Sigmoid colon (tissue), 7 donors: ENCODE data around the gene NEUROD1. TPM values are rescaled to one million over a fixed set of nuclear protein-coding genes. Genes with fewer than 3 reads are reported as not detected.

Experiments
- DNase-seq: peaks from one replicate; pipeline ENCODE4 v3.0.0-alpha.2; 2019
- H3K27ac ChIP-seq, 4 donors: fragments of 200-600 bp; sonication (generic); one replicate each; pipeline ENCODE4 v1.5.1; 2016 to 2019; ENCODE audit warnings: mild to moderate bottlenecking in 1 of 4
- H3K27me3 ChIP-seq, 3 donors: fragments of 200-600 bp; sonication (generic); one replicate each; pipeline ENCODE4 v1.5.1; 2019; ENCODE audit warnings: mild to moderate bottlenecking in 1 of 3
- H3K36me3 ChIP-seq, 4 donors: fragments of 200-600 bp; sonication (generic); one replicate each; pipeline ENCODE4 v1.5.1; 2016 to 2019
- H3K4me1 ChIP-seq, 4 donors: fragments of 200-600 bp; sonication (generic); one replicate each; pipeline ENCODE4 v1.5.1; 2017 to 2019
- H3K4me3 ChIP-seq, 4 donors: fragments of 200-600 bp; sonication (generic); one replicate each; pipeline ENCODE4 v1.5.1; 2017 to 2019; ENCODE audit warnings: mild to moderate bottlenecking in 2 of 4, moderate library complexity in 1 of 4
- H3K9me3 ChIP-seq, 4 donors: fragments of 200-600 bp in 3 of 4; sonication (generic) in 3 of 4; one replicate each; pipeline versions ENCODE4 v1.5.1 to v1.6.1; 2013 to 2019
- EP300 ChIP-seq, 4 donors: sonication (generic); formaldehyde crosslinking; IDR thresholded peaks; one replicate each; pipeline ENCODE4 v1.6.1; 2017; ENCODE audit warnings: antibody characterized with exemption in 4 of 4
- POLR2A ChIP-seq, 2 donors: fragments of 450-650 bp; IDR thresholded peaks; one replicate each; pipeline ENCODE4 v1.6.1; 2016; ENCODE audit warnings: antibody characterized with exemption in 2 of 2, mild to moderate bottlenecking in 2 of 2, moderate library complexity in 2 of 2
- POLR2AphosphoS5 ChIP-seq, 4 donors: sonication (generic); formaldehyde crosslinking; IDR thresholded peaks; one replicate each; pipeline ENCODE4 v1.6.1; 2017; ENCODE audit warnings: antibody characterized with exemption in 4 of 4
- WGBS, 2 donors: extraction: QIAGEN DNeasy Blood & Tissue Kit; methylation state at CpG; one replicate each; pipeline ENCODE4 v1.1.7; 2013; 5-methylcytosine and 5-hydroxymethylcytosine counted together
- intact Hi-C: fragments of 100-400 bp; cut with DNase I; formaldehyde crosslinking; loops from one replicate; pipeline ENCODE4 v1.15.1; 2023
- polyA plus RNA-seq, 3 donors: library from polyadenylated mRNA; stranded (reverse); fragments of 200-250 nt; gene quantifications; one replicate each; pipeline ENCODE4 v1.2.3, GENCODE V29; 2013
- total RNA-seq, 4 donors: library from RNA; depleted of rRNA; stranded (reverse); fragments of >200 nt; gene quantifications; one replicate each; pipeline ENCODE4 v1.1.0, GENCODE V29; 2016
- TF ChIP-seq, protein P1 (sequence below), 4 experiments: fragments of 450-650 bp in 3 of 4; fragments of 200-600 bp in 1 of 4; IDR thresholded peaks; one replicate each; pipeline ENCODE4 v1.5.1; 2016 to 2019; ENCODE audit warnings: antibody characterized with exemption in 4 of 4, mild to moderate bottlenecking in 3 of 4, moderate library complexity in 2 of 4
- donor health status: healthy with polysubstance abuse.
- donor health status: Bipolar disorder and iron deficiency.
- donor health status: healthy.

Gene NEUROD1
- total and polyA plus RNA-seq, 7 donors = 0.39 to 3.6 (median 2.3) TPM; not detected in 4

- H3K36me3 ChIP-seq = no peaks in the 10 kb centered on the region
- intact Hi-C loops = no loop called here
- WGBS, 2 donors = 84 to 87% methylated on average over 4 of the region's 4 CpGs
- no peaks in the 10 kb centered on the region for H3K4me1 ChIP-seq
- H3K27me3 ChIP-seq = no peaks in the 10 kb centered on the region
- DNase-seq = no peak
- H3K27ac ChIP-seq = no peak overlapping the region
- H3K9me3 ChIP-seq = no peaks in the 10 kb centered on the region
- H3K4me3 ChIP-seq = no peak overlapping the region
- TF ChIP-seq POLR2AphosphoS5 (IDR thresholded peaks at IDR 0.05) (no peak), POLR2A (IDR thresholded peaks at IDR 0.05) (no peak), EP300 (IDR thresholded peaks at IDR 0.05) (no peak)
- TF ChIP-seq, protein P1, sequence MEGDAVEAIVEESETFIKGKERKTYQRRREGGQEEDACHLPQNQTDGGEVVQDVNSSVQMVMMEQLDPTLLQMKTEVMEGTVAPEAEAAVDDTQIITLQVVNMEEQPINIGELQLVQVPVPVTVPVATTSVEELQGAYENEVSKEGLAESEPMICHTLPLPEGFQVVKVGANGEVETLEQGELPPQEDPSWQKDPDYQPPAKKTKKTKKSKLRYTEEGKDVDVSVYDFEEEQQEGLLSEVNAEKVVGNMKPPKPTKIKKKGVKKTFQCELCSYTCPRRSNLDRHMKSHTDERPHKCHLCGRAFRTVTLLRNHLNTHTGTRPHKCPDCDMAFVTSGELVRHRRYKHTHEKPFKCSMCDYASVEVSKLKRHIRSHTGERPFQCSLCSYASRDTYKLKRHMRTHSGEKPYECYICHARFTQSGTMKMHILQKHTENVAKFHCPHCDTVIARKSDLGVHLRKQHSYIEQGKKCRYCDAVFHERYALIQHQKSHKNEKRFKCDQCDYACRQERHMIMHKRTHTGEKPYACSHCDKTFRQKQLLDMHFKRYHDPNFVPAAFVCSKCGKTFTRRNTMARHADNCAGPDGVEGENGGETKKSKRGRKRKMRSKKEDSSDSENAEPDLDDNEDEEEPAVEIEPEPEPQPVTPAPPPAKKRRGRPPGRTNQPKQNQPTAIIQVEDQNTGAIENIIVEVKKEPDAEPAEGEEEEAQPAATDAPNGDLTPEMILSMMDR (IDR thresholded peaks at IDR 0.05) = no peak
Observed at GRCh38 chr2:181632733-181633401, 47.5 kb downstream of the NEUROD1 start.

GRCh38 chr2:181628590-181629585, 51.4 kb downstream of the NEUROD1 start:
- Histone ChIP-seq H3K9me3 (no peaks in the 10 kb centered on the region), H3K27ac (no peak overlapping the region), H3K36me3 (no peaks in the 10 kb centered on the region), H3K27me3 (no peaks in the 10 kb centered on the region), H3K4me3 (no peak overlapping the region), H3K4me1 (no peaks in the 10 kb centered on the region)
- intact Hi-C loops = no loop called here
- no peak for DNase-seq
- TF ChIP-seq, protein P1 (IDR thresholded peaks at IDR 0.05) = no peak
- TF ChIP-seq EP300 (IDR thresholded peaks at IDR 0.05) (no peak), POLR2AphosphoS5 (IDR thresholded peaks at IDR 0.05) (no peak), POLR2A (IDR thresholded peaks at IDR 0.05) (no peak)
- 74 to 87% methylated on average over 3 of the region's 3 CpGs for WGBS, 2 donors

DNA sequence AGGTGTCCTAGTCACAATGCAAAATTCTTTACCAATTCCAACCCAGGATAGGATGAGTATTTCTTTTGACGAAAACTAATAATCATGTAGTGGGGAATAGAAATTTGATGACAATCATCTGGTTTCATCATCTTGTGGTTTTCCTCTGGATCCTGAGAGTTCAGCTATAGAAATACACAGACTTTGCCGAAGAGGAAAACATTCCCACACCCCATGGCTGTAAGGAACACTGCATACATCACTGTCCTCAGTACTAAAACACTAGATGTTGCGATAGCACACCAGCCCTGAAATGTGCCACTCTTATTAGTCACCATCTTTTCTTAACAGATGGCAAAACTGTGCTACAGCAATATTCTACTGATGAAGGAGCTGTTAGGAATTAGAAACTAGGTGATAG, 52.8 kb downstream of the NEUROD1 start:
- Histone ChIP-seq H3K27me3 (no peaks in the 10 kb centered on the region), H3K4me3 (no peak overlapping the region), H3K4me1 (no peaks in the 10 kb centered on the region), H3K36me3 (no peaks in the 10 kb centered on the region), H3K27ac (no peak overlapping the region), H3K9me3 (no peaks in the 10 kb centered on the region)
- TF ChIP-seq, protein P1 (IDR thresholded peaks at IDR 0.05) = no peak
- no peak for TF ChIP-seq EP300 (IDR thresholded peaks at IDR 0.05)
- no peak for TF ChIP-seq POLR2A (IDR thresholded peaks at IDR 0.05)
- no peak for TF ChIP-seq POLR2AphosphoS5 (IDR thresholded peaks at IDR 0.05)
- no peak for DNase-seq
- intact Hi-C loops = no loop called here
- WGBS, 2 donors = 82 to 84% methylated on average over 3 of the region's 3 CpGs

DNA sequence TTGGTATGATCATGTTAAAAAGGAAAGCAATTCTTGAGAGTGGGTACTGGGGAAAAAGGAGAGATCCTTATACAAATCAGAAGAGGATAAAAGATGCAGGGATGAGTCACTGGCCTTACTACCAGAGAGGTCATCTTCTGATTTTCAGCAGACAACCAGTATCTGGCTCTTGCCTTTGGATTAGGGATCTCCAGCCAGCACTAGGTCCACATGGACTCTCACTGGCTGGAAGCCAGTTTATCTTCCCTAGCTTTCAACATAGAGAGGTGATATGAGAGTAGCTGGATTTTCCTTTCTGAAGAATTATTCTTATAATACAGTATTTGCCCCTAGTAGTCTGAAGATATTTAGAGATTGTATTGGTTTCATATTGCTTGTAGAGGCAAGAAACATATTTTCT, 53.6 kb downstream of the NEUROD1 start:
- Histone ChIP-seq H3K4me3 (no peak overlapping the region), H3K27ac (no peak overlapping the region), H3K4me1 (no peaks in the 10 kb centered on the region), H3K36me3 (no peaks in the 10 kb centered on the region), H3K27me3 (no peaks in the 10 kb centered on the region), H3K9me3 (no peaks in the 10 kb centered on the region)
- intact Hi-C loops = no loop called here
- TF ChIP-seq, protein P1 (IDR thresholded peaks at IDR 0.05) = no peak
- no peak for TF ChIP-seq POLR2AphosphoS5 (IDR thresholded peaks at IDR 0.05)
- TF ChIP-seq EP300 (IDR thresholded peaks at IDR 0.05) = no peak
- TF ChIP-seq POLR2A (IDR thresholded peaks at IDR 0.05) = no peak
- DNase-seq = no peak

Other genes starting within 250 kb of the NEUROD1 start
- 10 to 100 TPM in 3 of 4 donors, 1 to 10 TPM in 1; 9.7 to 14.6 (median 11.9) TPM for gene ITGA4, start 223.1 kb downstream of the NEUROD1 start, total RNA-seq
- 10 to 100 TPM in 1 of 3 donors, 1 to 10 TPM in 2; 1.8 to 15.6 (median 9.9) TPM for gene ITGA4, start 223.1 kb downstream of the NEUROD1 start, polyA plus RNA-seq
- gene CERKL, start 23.4 kb downstream of the NEUROD1 start, total RNA-seq = not detected
- under 1 TPM in 1 of 3 donors, not detected in 2; 0.09 TPM for gene CERKL, start 23.4 kb downstream of the NEUROD1 start, polyA plus RNA-seq
- gene ITPRID2, start 211.2 kb upstream of the NEUROD1 start, total RNA-seq = 100 to 1,000 TPM in 1 of 4 donors, 10 to 100 TPM in 3; 70.9 to 129 (median 81.2) TPM
- gene ITPRID2, start 211.2 kb upstream of the NEUROD1 start, polyA plus RNA-seq = 100 to 1,000 TPM in 2 of 3 donors, 10 to 100 TPM in 1; 75.7 to 135 (median 116) TPM